Immature natural killer cell (primary cell): ENCODE measurements around the gene PPP5C. TPM values are rescaled to one million over a fixed set of nuclear protein-coding genes. Genes with fewer than 3 reads are reported as not detected.
"Not testable (repeated sequence)": the region's sequence is repeated elsewhere in the genome, so short reads cannot be mapped to it uniquely, and the experiment has no call there.

Source experiments
- DNase-seq, 3 donors: peaks; one replicate each; pipeline ENCODE4 v3.0.0; 2022; ENCODE audit warnings: mixed read lengths in 1 of 3
- H3K27ac Mint-ChIP-seq, 6 donors: one replicate each; pipeline ENCODE4 v1.8.0; 2020; ENCODE audit warnings: mixed read lengths in 6 of 6, mild to moderate bottlenecking in 5 of 6, inconsistent platforms in 4 of 6, moderate library complexity in 3 of 6
- H3K27me3 Mint-ChIP-seq, 3 donors: one replicate each; pipeline ENCODE4 v1.8.0; 2020 to 2021; ENCODE audit warnings: low read depth in 3 of 3, mild to moderate bottlenecking in 3 of 3, mixed read lengths in 3 of 3, moderate library complexity in 3 of 3, inconsistent platforms in 1 of 3
- H3K36me3 Mint-ChIP-seq, 3 donors: one replicate each; pipeline ENCODE4 v1.8.0; 2020; ENCODE audit warnings: mixed read lengths in 3 of 3, inconsistent platforms in 2 of 3, mild to moderate bottlenecking in 2 of 3
- H3K4me1 Mint-ChIP-seq, 2 donors: one replicate each; pipeline ENCODE4 v1.8.0; 2020; ENCODE audit warnings: inconsistent platforms in 2 of 2, mild to moderate bottlenecking in 2 of 2, mixed read lengths in 2 of 2, moderate library complexity in 1 of 2
- H3K4me3 Mint-ChIP-seq, 5 donors: one replicate each; pipeline ENCODE4 v1.8.0; 2020; ENCODE audit warnings: mild to moderate bottlenecking in 5 of 5, mixed read lengths in 5 of 5, inconsistent platforms in 3 of 5, moderate library complexity in 3 of 5
- H3K9me3 Mint-ChIP-seq, 6 donors: one replicate each; pipeline ENCODE4 v1.8.0; 2020; ENCODE audit warnings: mild to moderate bottlenecking in 6 of 6, mixed read lengths in 6 of 6, inconsistent platforms in 4 of 6, moderate library complexity in 3 of 6
- polyA plus RNA-seq, 3 donors: library from polyadenylated mRNA; unstranded; fragments of 300-500 nt; fragmentation: Illumina TruSeq; gene quantifications; one replicate each; pipeline ENCODE4 v1.2.3, GENCODE V29; 2021

PPP5C gene
- polyA plus RNA-seq, 3 donors from 2014 or later: 25.0 to 80.9 (median 63.8) TPM

DNA sequence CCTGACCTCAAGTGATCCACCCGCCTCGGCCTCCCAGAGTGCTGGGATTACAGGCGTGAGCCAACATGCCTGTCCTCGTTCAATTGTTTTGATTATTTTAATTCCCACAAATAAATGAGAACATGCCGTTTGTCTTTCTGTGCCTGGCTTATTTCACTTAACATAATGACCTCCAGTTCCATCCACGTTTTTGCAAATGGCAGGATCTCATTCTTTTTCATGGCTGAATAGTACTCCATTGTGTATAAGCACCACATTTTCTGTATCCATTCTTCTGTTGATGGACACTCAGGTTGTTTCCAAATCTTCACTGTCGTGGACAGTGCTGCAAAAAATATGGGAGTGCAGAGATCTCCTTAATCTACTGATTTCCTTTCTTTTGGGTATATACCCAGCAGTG lies 86.6 kb downstream of the PPP5C start:
- H3K4me3 Mint-ChIP-seq, H3K36me3 Mint-ChIP-seq, H3K9me3 Mint-ChIP-seq, DNase-seq, H3K27ac Mint-ChIP-seq: not testable (repeated sequence)
- peaks cover 14 to 27% (median 15%) of the 10 kb centered on the region in 3 donors for H3K27me3 Mint-ChIP-seq
- H3K4me1 Mint-ChIP-seq: peaks cover 8 to 16% of the 10 kb centered on the region in 2 donors

DNA sequence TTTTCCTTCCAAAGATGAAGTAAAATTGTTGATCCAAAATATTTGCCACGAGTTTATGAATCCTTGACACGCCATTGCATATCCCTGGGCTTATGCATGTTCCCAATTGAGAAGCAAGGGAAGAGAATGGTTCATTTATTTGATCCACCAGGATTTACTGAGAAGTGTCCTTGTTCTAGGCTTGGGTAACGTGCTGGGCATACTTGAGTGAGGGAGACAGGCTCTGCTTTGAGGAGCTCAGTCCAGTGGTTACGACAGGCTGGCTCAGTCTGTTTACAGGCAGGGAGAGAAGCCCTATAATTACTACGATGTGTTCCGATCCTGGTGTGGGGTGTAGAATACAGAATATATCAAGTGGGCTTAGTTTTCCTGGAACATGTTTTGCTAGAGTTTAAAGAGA lies 88.1 kb downstream of the PPP5C start:
- Mint-ChIP-seq H3K4me3 (no peak overlapping the region), H3K27me3 (peaks cover 6 to 16% (median 9%) of the 10 kb centered on the region in 3 donors), H3K4me1 (peaks cover 0 to 1% of the 10 kb centered on the region in 2 donors), H3K27ac (no peak overlapping the region), H3K9me3 (no peaks in the 10 kb centered on the region), H3K36me3 (no peaks in the 10 kb centered on the region)
- no peak for DNase-seq

DNA sequence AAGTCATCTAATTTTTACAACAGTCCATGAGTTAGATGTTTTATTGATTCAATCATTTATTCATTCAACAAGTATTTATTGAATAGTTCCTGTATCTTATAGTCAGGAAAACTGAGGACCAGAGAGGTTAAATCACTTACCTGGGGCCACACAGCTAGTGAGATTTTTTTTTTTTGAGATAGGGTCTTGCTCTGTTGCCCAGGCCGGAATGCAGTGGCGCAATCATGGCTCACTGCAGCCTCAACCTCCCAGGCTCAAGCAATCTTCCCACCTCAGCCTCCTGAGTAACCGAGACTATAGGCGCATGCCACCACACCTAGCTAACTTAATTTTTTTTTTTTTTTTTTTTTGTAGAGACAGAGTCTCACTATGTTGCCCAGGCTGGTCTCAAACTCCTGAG lies 88.8 kb downstream of the PPP5C start:
- H3K9me3 Mint-ChIP-seq, DNase-seq, H3K36me3 Mint-ChIP-seq, H3K4me3 Mint-ChIP-seq, H3K4me1 Mint-ChIP-seq, H3K27ac Mint-ChIP-seq: not testable (repeated sequence)
- H3K27me3 Mint-ChIP-seq: peaks cover 6 to 14% (median 7%) of the 10 kb centered on the region in 3 donors

Other genes with a start within 250 kb of the PPP5C start
- not detected for gene IGFL3, start 222.4 kb upstream of the PPP5C start, polyA plus RNA-seq
- not detected for gene IGFL2, start 198.8 kb upstream of the PPP5C start, polyA plus RNA-seq
- gene IGFL1, start 117.3 kb upstream of the PPP5C start, polyA plus RNA-seq: not detected
- not detected for gene HIF3A, start 50.0 kb upstream of the PPP5C start, polyA plus RNA-seq
- not detected for gene CCDC8, start 66.5 kb downstream of the PPP5C start, polyA plus RNA-seq
- under 1 TPM in 1 of 3 donors, not detected in 2; 0.04 TPM for gene PNMA8C, start 81.8 kb downstream of the PPP5C start, polyA plus RNA-seq
- not detected for gene PNMA8A, start 124.5 kb downstream of the PPP5C start, polyA plus RNA-seq
- gene PNMA8B, start 148.8 kb downstream of the PPP5C start, polyA plus RNA-seq: not detected